Neural progenitor cell (in vitro differentiated cells): ENCODE results near the gene ACKR2. TPM values are rescaled to one million over a fixed set of nuclear protein-coding genes. Genes with fewer than 3 reads are reported as not detected.

Experiments
- DNase-seq: peaks from one replicate; pipeline ENCODE4 v3.0.0-alpha.2; 2016; ENCODE audit warnings: low spot score
- H2AFZ ChIP-seq: fragments of 200-600 bp; sonication (generic); replicated peaks from 2 replicates; pipeline ENCODE4 v1.6.1; 2016; ENCODE audit warnings: antibody characterized with exemption
- H3F3A ChIP-seq: fragments of 200-600 bp; sonication (generic); 2 replicates; pipeline ENCODE4 v1.6.1; 2016; ENCODE audit warnings: antibody characterized with exemption, low read depth
- H3K27ac ChIP-seq: fragments of 200-600 bp; sonication (generic); 2 replicates; pipeline ENCODE4 v1.5.1; 2016; ENCODE audit warnings: mild to moderate bottlenecking
- H3K27me3 ChIP-seq: fragments of 200-600 bp; sonication (generic); 2 replicates; pipeline ENCODE4 v1.6.1; 2016; ENCODE audit warnings: mild to moderate bottlenecking, moderate library complexity
- H3K36me3 ChIP-seq: fragments of 200-600 bp; sonication (generic); 2 replicates; pipeline ENCODE4 v1.5.1; 2016
- H3K4me1 ChIP-seq: fragments of 200-600 bp; sonication (generic); 2 replicates; pipeline ENCODE4 v1.6.1; 2016; ENCODE audit warnings: mixed run types
- H3K4me2 ChIP-seq: fragments of 200-600 bp; sonication (generic); 2 replicates; pipeline ENCODE4 v1.6.1; 2016
- H3K4me3 ChIP-seq: fragments of 200-600 bp; sonication (generic); 2 replicates; pipeline ENCODE4 v1.5.1; 2016
- H3K79me2 ChIP-seq: fragments of 200-600 bp; sonication (generic); 2 replicates; pipeline ENCODE4 v1.6.1; 2016; ENCODE audit warnings: low read depth
- H3K9ac ChIP-seq: fragments of 200-600 bp; sonication (generic); 2 replicates; pipeline ENCODE4 v1.6.1; 2016
- H3K9me3 ChIP-seq: fragments of 200-600 bp; sonication (generic); 2 replicates; pipeline ENCODE4 v1.5.1; 2016; ENCODE audit warnings: low read depth
- H4K20me1 ChIP-seq: fragments of 200-600 bp; sonication (generic); 2 replicates; pipeline ENCODE4 v1.6.1; 2016; ENCODE audit warnings: low read depth
- H3K27ac Mint-ChIP-seq: 3 replicates; pipeline ENCODE4 v1.8.0; 2021; ENCODE audit warnings: mixed read lengths
- H3K27me3 Mint-ChIP-seq: 2 replicates; pipeline ENCODE4 v1.8.0; 2022; ENCODE audit warnings: low read depth, mild to moderate bottlenecking, inconsistent platforms, moderate library complexity, mixed read lengths; ENCODE audit not compliant: insufficient read depth
- H3K36me3 Mint-ChIP-seq: 3 replicates; pipeline ENCODE4 v1.8.0; 2021; ENCODE audit warnings: mixed read lengths
- H3K4me1 Mint-ChIP-seq: 3 replicates; pipeline ENCODE4 v1.8.0; 2021; ENCODE audit warnings: mixed read lengths
- H3K4me3 Mint-ChIP-seq: 3 replicates; pipeline ENCODE4 v1.8.0; 2021; ENCODE audit warnings: mild to moderate bottlenecking, moderate library complexity, mixed read lengths
- H3K9me3 Mint-ChIP-seq: 3 replicates; pipeline ENCODE4 v1.8.0; 2020; ENCODE audit warnings: mixed read lengths
- EZH2 ChIP-seq: fragments of 200-600 bp; sonication (generic); IDR thresholded peaks from 2 replicates; pipeline ENCODE4 v1.6.1; 2017; ENCODE audit warnings: antibody characterized with exemption, mild to moderate bottlenecking, moderate library complexity
- EZH2phosphoT487 ChIP-seq: fragments of 200-600 bp; sonication (generic); IDR thresholded peaks from 2 replicates; pipeline ENCODE4 v1.6.1; 2017; ENCODE audit warnings: antibody characterized with exemption
- total RNA-seq: library from RNA; depleted of rRNA; stranded (reverse); fragments of >200 nt; gene quantifications from 2 replicates; pipeline ENCODE4 v1.2.3, GENCODE V29; 2015; ENCODE audit warnings: low replicate concordance
- TF ChIP-seq, protein P1 (sequence below): fragments of 200-600 bp; sonication (generic); IDR thresholded peaks from 2 replicates; pipeline ENCODE4 v1.5.1; 2017; ENCODE audit warnings: antibody characterized with exemption, mild to moderate bottlenecking

The ACKR2 gene
- total RNA-seq, 1 donor from 2014 or later: not detected

DNA sequence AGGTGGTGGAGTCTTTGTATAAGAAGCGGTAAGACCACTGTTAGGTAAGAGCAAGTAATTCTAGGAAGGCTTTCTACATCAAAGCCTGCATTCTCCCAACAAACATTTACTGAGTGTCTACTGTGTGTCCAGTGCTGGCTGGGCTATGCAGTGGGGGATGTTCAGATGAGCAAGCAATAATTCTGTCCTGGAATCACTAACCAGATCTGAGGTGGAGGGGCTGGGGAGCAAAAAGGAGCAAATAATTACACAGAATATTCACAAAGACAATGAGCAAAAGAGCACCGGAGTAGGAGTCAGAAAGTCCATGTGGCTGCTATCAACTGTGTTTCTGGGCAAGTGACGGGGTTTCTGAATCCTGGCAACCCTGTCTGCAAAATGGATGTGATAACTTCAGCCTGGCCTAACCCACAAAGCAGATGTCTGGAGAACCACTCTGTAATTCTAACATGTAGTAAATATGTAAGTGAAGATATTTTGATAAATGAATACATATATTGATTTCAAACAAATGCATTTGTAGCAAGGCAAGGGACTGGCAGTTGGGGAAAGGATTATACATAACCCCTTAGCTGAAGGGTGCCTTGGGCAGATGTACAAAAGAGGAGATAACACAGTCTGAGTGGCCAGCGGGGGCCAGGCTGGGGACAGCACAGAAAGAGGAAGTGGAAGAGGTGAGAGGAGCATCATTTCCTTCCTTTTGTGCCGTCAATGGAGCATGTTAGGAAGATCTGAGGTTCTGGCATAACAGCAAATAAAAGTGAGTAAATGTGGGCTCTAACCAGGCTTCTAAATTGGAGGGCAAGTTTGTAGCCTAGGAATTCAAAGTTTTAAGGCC lies 37.7 kb downstream of the ACKR2 start:
- Mint-ChIP-seq H3K4me1 (peaks cover 6% of the 10 kb centered on the region), H3K36me3 (no peaks in the 10 kb centered on the region), H3K27ac (no peak overlapping the region), H3K4me3 (no peak overlapping the region), H3K9me3 (no peaks in the 10 kb centered on the region), H3K27me3 (peaks cover 2% of the 10 kb centered on the region)
- no peak overlapping the region for H3K27ac ChIP-seq
- no peaks in the 10 kb centered on the region for H3K27me3 ChIP-seq
- H3K36me3 ChIP-seq: no peaks in the 10 kb centered on the region
- H3F3A ChIP-seq: no peaks in the 10 kb centered on the region
- H3K79me2 ChIP-seq: no peaks in the 10 kb centered on the region
- no peaks in the 10 kb centered on the region for H3K9me3 ChIP-seq
- TF ChIP-seq EZH2: no peak
- TF ChIP-seq, protein P1, sequence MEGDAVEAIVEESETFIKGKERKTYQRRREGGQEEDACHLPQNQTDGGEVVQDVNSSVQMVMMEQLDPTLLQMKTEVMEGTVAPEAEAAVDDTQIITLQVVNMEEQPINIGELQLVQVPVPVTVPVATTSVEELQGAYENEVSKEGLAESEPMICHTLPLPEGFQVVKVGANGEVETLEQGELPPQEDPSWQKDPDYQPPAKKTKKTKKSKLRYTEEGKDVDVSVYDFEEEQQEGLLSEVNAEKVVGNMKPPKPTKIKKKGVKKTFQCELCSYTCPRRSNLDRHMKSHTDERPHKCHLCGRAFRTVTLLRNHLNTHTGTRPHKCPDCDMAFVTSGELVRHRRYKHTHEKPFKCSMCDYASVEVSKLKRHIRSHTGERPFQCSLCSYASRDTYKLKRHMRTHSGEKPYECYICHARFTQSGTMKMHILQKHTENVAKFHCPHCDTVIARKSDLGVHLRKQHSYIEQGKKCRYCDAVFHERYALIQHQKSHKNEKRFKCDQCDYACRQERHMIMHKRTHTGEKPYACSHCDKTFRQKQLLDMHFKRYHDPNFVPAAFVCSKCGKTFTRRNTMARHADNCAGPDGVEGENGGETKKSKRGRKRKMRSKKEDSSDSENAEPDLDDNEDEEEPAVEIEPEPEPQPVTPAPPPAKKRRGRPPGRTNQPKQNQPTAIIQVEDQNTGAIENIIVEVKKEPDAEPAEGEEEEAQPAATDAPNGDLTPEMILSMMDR: no peak
- H2AFZ ChIP-seq: peak overlapping the region; percentile 2
- H4K20me1 ChIP-seq: no peaks in the 10 kb centered on the region
- DNase-seq: no peak
- peaks cover 12% of the 10 kb centered on the region for H3K4me1 ChIP-seq
- no peak overlapping the region for H3K4me2 ChIP-seq
- H3K9ac ChIP-seq: no peak overlapping the region
- no peak overlapping the region for H3K4me3 ChIP-seq

DNA sequence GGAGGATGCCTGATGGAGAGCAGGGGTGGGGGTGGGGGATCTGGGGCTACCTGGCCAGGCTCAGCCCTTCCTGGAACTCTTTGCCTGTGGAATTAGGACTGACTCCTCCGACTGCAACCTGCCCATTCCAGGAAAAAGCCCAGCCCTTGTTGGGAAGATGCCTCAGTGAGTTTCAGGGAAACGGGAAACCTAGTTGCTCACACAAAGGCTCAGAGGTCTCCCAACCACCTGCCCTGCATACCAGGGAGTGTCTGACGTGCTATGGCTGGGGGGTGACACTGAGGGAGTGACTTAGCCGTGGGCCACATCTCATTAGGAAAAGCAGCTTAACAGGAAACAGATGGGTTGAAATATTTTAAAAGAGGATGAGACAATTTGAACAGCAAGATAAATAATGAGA lies 38.5 kb downstream of the ACKR2 start:
- DNase-seq: peak; percentile 25
- Mint-ChIP-seq H3K27me3 (peaks cover 2% of the 10 kb centered on the region), H3K27ac (no peak overlapping the region), H3K36me3 (no peaks in the 10 kb centered on the region), H3K9me3 (no peaks in the 10 kb centered on the region), H3K4me1 (peaks cover 9% of the 10 kb centered on the region), H3K4me3 (no peak overlapping the region)
- no peaks in the 10 kb centered on the region for H3K9me3 ChIP-seq
- H3F3A ChIP-seq: no peaks in the 10 kb centered on the region
- no peak overlapping the region for H3K4me2 ChIP-seq
- peaks cover 12% of the 10 kb centered on the region for H3K4me1 ChIP-seq
- H3K4me3 ChIP-seq: no peak overlapping the region
- H4K20me1 ChIP-seq: no peaks in the 10 kb centered on the region
- no peak overlapping the region for H3K27ac ChIP-seq
- no peak overlapping the region for H3K9ac ChIP-seq
- TF ChIP-seq, protein P1: no peak
- TF ChIP-seq EZH2 (no peak), EZH2phosphoT487 (no peak)
- H3K36me3 ChIP-seq: no peaks in the 10 kb centered on the region
- no peaks in the 10 kb centered on the region for H3K27me3 ChIP-seq
- H3K79me2 ChIP-seq: no peaks in the 10 kb centered on the region
- H2AFZ ChIP-seq: no peak overlapping the region

DNA sequence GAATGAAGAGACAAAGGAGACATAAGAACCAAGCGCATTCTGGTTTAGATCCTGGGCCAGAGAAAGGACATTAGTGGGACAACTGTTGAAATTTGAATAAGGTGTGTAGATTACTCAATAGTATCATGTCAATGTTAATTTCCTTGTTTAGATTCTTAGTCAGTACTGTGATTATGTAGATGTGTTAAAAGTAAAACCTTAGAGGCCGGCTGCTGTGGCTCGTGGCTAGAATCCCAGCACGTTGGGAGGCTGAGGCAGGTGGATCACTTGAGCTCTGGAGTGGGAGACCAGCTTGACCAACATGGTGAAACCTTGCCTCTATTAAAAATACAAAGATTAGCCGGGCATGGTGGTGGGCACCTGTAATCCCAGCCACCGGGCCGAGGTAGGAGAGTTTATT lies 39.8 kb downstream of the ACKR2 start:
- TF ChIP-seq EZH2 (no peak), EZH2phosphoT487 (no peak)
- TF ChIP-seq, protein P1: no peak
- H3K36me3 Mint-ChIP-seq: no peaks in the 10 kb centered on the region
- DNase-seq: no peak

More for the DNA sequence above, 39.8 kb downstream of the ACKR2 start:
- Histone ChIP-seq H3K27me3 (no peaks in the 10 kb centered on the region), H2AFZ (no peak overlapping the region), H3K9ac (no peak overlapping the region), H3K4me2 (no peak overlapping the region), H4K20me1 (no peaks in the 10 kb centered on the region), H3K4me3 (no peak overlapping the region), H3K9me3 (no peaks in the 10 kb centered on the region), H3K36me3 (no peaks in the 10 kb centered on the region), H3K27ac (no peak overlapping the region), H3F3A (no peaks in the 10 kb centered on the region), H3K4me1 (peaks cover 10% of the 10 kb centered on the region), H3K79me2 (no peaks in the 10 kb centered on the region)
- peaks cover 10% of the 10 kb centered on the region for H3K4me1 Mint-ChIP-seq
- peaks cover 3% of the 10 kb centered on the region for H3K27me3 Mint-ChIP-seq
- no peak overlapping the region for H3K27ac Mint-ChIP-seq
- no peak overlapping the region for H3K4me3 Mint-ChIP-seq
- no peaks in the 10 kb centered on the region for H3K9me3 Mint-ChIP-seq
